ENCODE results near the gene CLCN7. TPM values are rescaled to one million over a fixed set of nuclear protein-coding genes. Genes with fewer than 3 reads are reported as not detected.

The CLCN7 gene
- total RNA-seq, 3 donors from 2014 or later (not counting 1 experiment from before 2014, with no cell fraction given) = 117 to 125 (median 118) TPM

- 97% methylated on average over 44 of the region's 44 CpGs for WGBS (ENCODE audit: insufficient coverage)
- intact Hi-C loops (cut with micrococcal nuclease) = no loop called here
- no peaks in the 10 kb centered on the region for H3K27me3 Mint-ChIP-seq (ENCODE audit: low read depth in 2 of 2)
These were observed 25.8 kb upstream of the CLCN7 start for GRCh38 chr16:1500465-1501150.

GRCh38 chr16:1499756-1500464 lies 25.1 kb upstream of the CLCN7 start:
- no peaks in the 10 kb centered on the region for H3K27me3 Mint-ChIP-seq (ENCODE audit: low read depth in 2 of 2)
- no peak for TF ChIP-seq CTCF (IDR thresholded peaks at IDR 0.05)
- peaks cover 41% of the 10 kb centered on the region for H3K36me3 ChIP-seq (ENCODE audit: control insufficient read depth, insufficient read depth, low read length)
- H3K36me3 Mint-ChIP-seq = no peaks in the 10 kb centered on the region
- no peak overlapping the region for H3K27ac ChIP-seq (ENCODE audit: low read length)
- 94% methylated on average over 36 of the region's 36 CpGs for WGBS (ENCODE audit: insufficient coverage)
- ATAC-seq = no peak
- intact Hi-C loops (cut with micrococcal nuclease) = no loop called here
- no peak for DNase-seq
- no peaks in the 10 kb centered on the region for H3K27me3 ChIP-seq (ENCODE audit: control insufficient read depth, insufficient read depth, low read length)
- no peak overlapping the region for H3K4me3 Mint-ChIP-seq
- no peaks in the 10 kb centered on the region for H3K4me1 Mint-ChIP-seq
- H3K4me3 ChIP-seq (ENCODE audit: low read length) = no peak overlapping the region
- no peaks in the 10 kb centered on the region for H3K4me1 ChIP-seq (ENCODE audit: control insufficient read depth, insufficient read depth, low read length)
- no peak overlapping the region for H3K27ac Mint-ChIP-seq
- H3K9me3 ChIP-seq (ENCODE audit: control insufficient read depth, insufficient read depth, low read length) = no peaks in the 10 kb centered on the region
- no peaks in the 10 kb centered on the region for H3K9me3 Mint-ChIP-seq

More at GRCh38 chr16:1500465-1501150, 25.8 kb upstream of the CLCN7 start:
- H3K36me3 Mint-ChIP-seq = no peaks in the 10 kb centered on the region
- H3K4me3 Mint-ChIP-seq = no peak overlapping the region
- H3K9me3 Mint-ChIP-seq = no peaks in the 10 kb centered on the region
- H3K27ac Mint-ChIP-seq = no peak overlapping the region
- no peak for DNase-seq
- Histone ChIP-seq H3K4me3 (ENCODE audit: low read length) (no peak overlapping the region), H3K36me3 (ENCODE audit: control insufficient read depth, insufficient read depth, low read length) (peaks cover 38% of the 10 kb centered on the region), H3K4me1 (ENCODE audit: control insufficient read depth, insufficient read depth, low read length) (no peaks in the 10 kb centered on the region), H3K9me3 (ENCODE audit: control insufficient read depth, insufficient read depth, low read length) (no peaks in the 10 kb centered on the region), H3K27ac (ENCODE audit: low read length) (no peak overlapping the region), H3K27me3 (ENCODE audit: control insufficient read depth, insufficient read depth, low read length) (no peaks in the 10 kb centered on the region)
- TF ChIP-seq CTCF (IDR thresholded peaks at IDR 0.05) = no peak
- ATAC-seq = no peak
- H3K4me1 Mint-ChIP-seq = no peaks in the 10 kb centered on the region

- intact Hi-C loops (cut with micrococcal nuclease) = no loop called here
- no peak overlapping the region for H3K27ac Mint-ChIP-seq
- H3K27me3 Mint-ChIP-seq (ENCODE audit: low read depth in 2 of 2) = no peaks in the 10 kb centered on the region
- no peaks in the 10 kb centered on the region for H3K9me3 Mint-ChIP-seq
- ATAC-seq (no peak), DNase-seq (no peak)
- no peak overlapping the region for H3K27ac ChIP-seq (ENCODE audit: low read length)
- no peak overlapping the region for H3K4me3 Mint-ChIP-seq
- no peaks in the 10 kb centered on the region for H3K27me3 ChIP-seq (ENCODE audit: control insufficient read depth, insufficient read depth, low read length)
- H3K36me3 Mint-ChIP-seq = no peaks in the 10 kb centered on the region
- 97% methylated on average over 35 of the region's 35 CpGs for WGBS (ENCODE audit: insufficient coverage)
- H3K4me1 Mint-ChIP-seq = no peaks in the 10 kb centered on the region
- no peak overlapping the region for H3K4me3 ChIP-seq (ENCODE audit: low read length)
- H3K4me1 ChIP-seq (ENCODE audit: control insufficient read depth, insufficient read depth, low read length) = peaks cover 7% of the 10 kb centered on the region
- H3K36me3 ChIP-seq (ENCODE audit: control insufficient read depth, insufficient read depth, low read length) = peaks cover 41% of the 10 kb centered on the region
- no peaks in the 10 kb centered on the region for H3K9me3 ChIP-seq (ENCODE audit: control insufficient read depth, insufficient read depth, low read length)
- TF ChIP-seq CTCF (IDR thresholded peaks at IDR 0.05) = no peak
These were observed 24.3 kb upstream of the CLCN7 start for GRCh38 chr16:1498899-1499676.
